ENCODE data around the gene MYO1F.

- TF ChIP-seq POLR2A (IDR thresholded peaks at IDR 0.05; ENCODE audit: low read depth, low read length) (no peak), POLR2AphosphoS5 (IDR thresholded peaks at IDR 0.05; ENCODE audit: low read depth, low read length) (no peak)
These were observed 10.4 kb downstream of the MYO1F start for GRCh38 chr19:8566855-8567254.

Measured in GM12892 (cell line).